ENCODE data around the gene GRM1.

GRM1 gene

DNA sequence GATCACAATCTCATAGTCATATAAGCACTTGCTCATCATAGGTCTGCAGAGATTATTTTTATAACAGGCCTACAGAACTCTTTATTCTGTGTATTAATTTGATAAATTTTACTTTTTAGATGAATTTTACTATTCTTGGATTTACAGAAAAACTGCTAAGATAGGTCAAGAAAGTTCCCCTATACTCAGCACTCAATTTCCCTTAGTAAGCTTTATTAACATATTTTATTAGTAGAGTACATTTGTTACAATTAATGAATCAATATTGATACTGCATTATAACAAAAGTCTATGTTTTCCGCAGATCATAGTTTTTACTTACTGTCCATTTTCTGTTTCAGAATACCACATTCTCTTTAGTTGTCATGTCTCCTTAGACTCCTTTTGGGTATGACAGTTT, 148.9 kb downstream of the GRM1 start:
- TF ChIP-seq EZH2 (IDR thresholded peaks at IDR 0.05; ENCODE audit: borderline replicate concordance, low read length) = no peak
- TF ChIP-seq, protein P1, sequence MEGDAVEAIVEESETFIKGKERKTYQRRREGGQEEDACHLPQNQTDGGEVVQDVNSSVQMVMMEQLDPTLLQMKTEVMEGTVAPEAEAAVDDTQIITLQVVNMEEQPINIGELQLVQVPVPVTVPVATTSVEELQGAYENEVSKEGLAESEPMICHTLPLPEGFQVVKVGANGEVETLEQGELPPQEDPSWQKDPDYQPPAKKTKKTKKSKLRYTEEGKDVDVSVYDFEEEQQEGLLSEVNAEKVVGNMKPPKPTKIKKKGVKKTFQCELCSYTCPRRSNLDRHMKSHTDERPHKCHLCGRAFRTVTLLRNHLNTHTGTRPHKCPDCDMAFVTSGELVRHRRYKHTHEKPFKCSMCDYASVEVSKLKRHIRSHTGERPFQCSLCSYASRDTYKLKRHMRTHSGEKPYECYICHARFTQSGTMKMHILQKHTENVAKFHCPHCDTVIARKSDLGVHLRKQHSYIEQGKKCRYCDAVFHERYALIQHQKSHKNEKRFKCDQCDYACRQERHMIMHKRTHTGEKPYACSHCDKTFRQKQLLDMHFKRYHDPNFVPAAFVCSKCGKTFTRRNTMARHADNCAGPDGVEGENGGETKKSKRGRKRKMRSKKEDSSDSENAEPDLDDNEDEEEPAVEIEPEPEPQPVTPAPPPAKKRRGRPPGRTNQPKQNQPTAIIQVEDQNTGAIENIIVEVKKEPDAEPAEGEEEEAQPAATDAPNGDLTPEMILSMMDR (IDR thresholded peaks at IDR 0.05; ENCODE audit: low read length) = no peak
- Histone ChIP-seq H2AFZ (ENCODE audit: low read length) (no peak overlapping the region), H3K4me1 (ENCODE audit: insufficient read depth, low read length, severe bottlenecking) (no peaks in the 10 kb centered on the region), H3K9me3 (ENCODE audit: low read length) (no peaks in the 10 kb centered on the region), H3K9ac (ENCODE audit: low read length) (no peak overlapping the region), H3K27me3 (ENCODE audit: insufficient read depth, low read length) (no peaks in the 10 kb centered on the region), H3K4me3 (ENCODE audit: low read depth, low read length, poor library complexity, severe bottlenecking) (no peak overlapping the region), H3K4me2 (ENCODE audit: low read length) (no peak overlapping the region), H4K20me1 (ENCODE audit: insufficient read depth, low read length) (no peaks in the 10 kb centered on the region), H3K36me3 (ENCODE audit: insufficient read depth, low read length) (no peaks in the 10 kb centered on the region), H3K27ac (ENCODE audit: low read depth, low read length, poor library complexity, severe bottlenecking) (no peak overlapping the region), H3K79me2 (ENCODE audit: insufficient read depth, low read length) (no peaks in the 10 kb centered on the region), H3K9me2 (ENCODE audit: low read depth, low read length) (no peaks in the 10 kb centered on the region), H3F3A (ENCODE audit: insufficient read depth, low read length) (no peaks in the 10 kb centered on the region)

DNA sequence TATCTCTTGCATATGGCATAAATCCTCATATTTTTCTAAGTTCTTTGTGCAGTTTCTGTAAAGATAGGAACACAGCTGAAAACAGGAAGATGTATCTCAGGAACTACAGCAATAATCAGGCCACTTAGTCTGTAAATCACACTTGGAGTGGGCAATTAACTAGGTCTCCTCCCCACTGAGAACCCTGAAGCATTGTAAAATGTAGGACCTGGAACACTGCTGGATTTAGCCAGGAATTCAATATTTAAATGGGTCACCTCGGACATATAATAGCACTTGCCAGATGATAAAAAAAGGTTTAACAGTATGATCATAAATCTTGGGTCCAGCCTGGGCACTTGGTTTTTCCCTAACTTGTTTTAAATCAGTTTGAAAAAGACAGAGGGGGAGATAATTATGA, 155.0 kb downstream of the GRM1 start:
- no peaks in the 10 kb centered on the region for H3F3A ChIP-seq (ENCODE audit: insufficient read depth, low read length)
- H3K36me3 ChIP-seq (ENCODE audit: insufficient read depth, low read length) = no peaks in the 10 kb centered on the region

DNA sequence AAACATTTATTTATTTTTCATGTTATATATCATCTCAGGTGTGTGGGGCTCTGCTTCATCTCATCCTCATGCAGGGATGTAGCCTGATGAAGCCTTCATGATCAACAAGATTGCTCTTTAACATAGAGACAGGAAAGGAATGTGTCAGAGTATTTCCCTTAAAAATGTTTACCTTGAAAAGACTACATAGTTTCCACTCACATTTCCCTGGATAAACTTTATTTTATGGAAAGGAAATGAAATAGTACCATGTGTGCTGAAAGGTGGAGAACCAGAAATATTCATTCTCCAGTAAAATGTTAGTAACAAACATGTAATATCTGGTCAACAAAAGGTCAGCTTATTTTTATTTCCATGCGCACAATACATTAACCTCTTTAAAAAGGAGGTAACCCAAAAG, 155.8 kb downstream of the GRM1 start:
- Histone ChIP-seq H3K27ac (ENCODE audit: low read depth, low read length, poor library complexity, severe bottlenecking) (no peak overlapping the region), H3K4me3 (ENCODE audit: low read depth, low read length, poor library complexity, severe bottlenecking) (no peak overlapping the region), H3F3A (ENCODE audit: insufficient read depth, low read length) (no peaks in the 10 kb centered on the region), H3K27me3 (ENCODE audit: insufficient read depth, low read length) (no peaks in the 10 kb centered on the region), H3K79me2 (ENCODE audit: insufficient read depth, low read length) (no peaks in the 10 kb centered on the region), H3K4me1 (ENCODE audit: insufficient read depth, low read length, severe bottlenecking) (no peaks in the 10 kb centered on the region), H3K36me3 (ENCODE audit: insufficient read depth, low read length) (no peaks in the 10 kb centered on the region), H3K4me2 (ENCODE audit: low read length) (no peak overlapping the region), H3K9me3 (ENCODE audit: low read length) (no peaks in the 10 kb centered on the region), H4K20me1 (ENCODE audit: insufficient read depth, low read length) (no peaks in the 10 kb centered on the region), H3K9me2 (ENCODE audit: low read depth, low read length) (no peaks in the 10 kb centered on the region), H2AFZ (ENCODE audit: low read length) (no peak overlapping the region), H3K9ac (ENCODE audit: low read length) (no peak overlapping the region)
- TF ChIP-seq, protein P1 (IDR thresholded peaks at IDR 0.05; ENCODE audit: low read length) = no peak
- TF ChIP-seq EZH2 (IDR thresholded peaks at IDR 0.05; ENCODE audit: borderline replicate concordance, low read length) = no peak

More for the DNA sequence above, 155.0 kb downstream of the GRM1 start:
- Histone ChIP-seq H4K20me1 (ENCODE audit: insufficient read depth, low read length) (no peaks in the 10 kb centered on the region), H3K27me3 (ENCODE audit: insufficient read depth, low read length) (no peaks in the 10 kb centered on the region), H3K9me2 (ENCODE audit: low read depth, low read length) (no peaks in the 10 kb centered on the region), H2AFZ (ENCODE audit: low read length) (no peak overlapping the region), H3K79me2 (ENCODE audit: insufficient read depth, low read length) (no peaks in the 10 kb centered on the region), H3K9me3 (ENCODE audit: low read length) (no peaks in the 10 kb centered on the region), H3K27ac (ENCODE audit: low read depth, low read length, poor library complexity, severe bottlenecking) (no peak overlapping the region), H3K4me2 (ENCODE audit: low read length) (no peak overlapping the region), H3K9ac (ENCODE audit: low read length) (no peak overlapping the region), H3K4me3 (ENCODE audit: low read depth, low read length, poor library complexity, severe bottlenecking) (no peak overlapping the region), H3K4me1 (ENCODE audit: insufficient read depth, low read length, severe bottlenecking) (no peaks in the 10 kb centered on the region)
- TF ChIP-seq, protein P1 (IDR thresholded peaks at IDR 0.05; ENCODE audit: low read length) = no peak
- no peak for TF ChIP-seq EZH2 (IDR thresholded peaks at IDR 0.05; ENCODE audit: borderline replicate concordance, low read length)
